Loucy (cell line): Measurements from ENCODE around the gene KLF15.

ENCODE experiments used
- CTCF ChIP-seq: fragments of 200-600 bp; sonication (generic); conservative IDR thresholded peaks from 2 replicates; pipeline ENCODE4 v1.5.1; 2014; ENCODE audit warnings: mild to moderate bottlenecking, antibody characterized with exemption, low read length
- EZH2phosphoT487 ChIP-seq: fragments of 200-600 bp; IDR thresholded peaks from 2 replicates; pipeline ENCODE4 v1.6.1; 2018; ENCODE audit warnings: antibody characterized with exemption, mild to moderate bottlenecking, moderate library complexity, borderline replicate concordance

- TF ChIP-seq CTCF, result no peak
- TF ChIP-seq EZH2phosphoT487, result no peak
These were observed 49.4 kb downstream of the KLF15 start for GRCh38 chr3:126307591-126308393.
